DMS79 treated with DMSO at 0.1 percent for 48 hours (cell line): ENCODE results near the gene MAPK8IP1.
"Not testable (repeated sequence)": the region's sequence is repeated elsewhere in the genome, so short reads cannot be mapped to it uniquely, and the experiment has no call there.

Source experiments
- DNase-seq: peaks from one replicate; lab custom pipeline; 2025; lab: John Stamatoyannopoulos, UW

MAPK8IP1 gene

GRCh38 chr11:45890886-45891550, 5.6 kb downstream of the MAPK8IP1 start:
- DNase-seq, result no peak

DNA sequence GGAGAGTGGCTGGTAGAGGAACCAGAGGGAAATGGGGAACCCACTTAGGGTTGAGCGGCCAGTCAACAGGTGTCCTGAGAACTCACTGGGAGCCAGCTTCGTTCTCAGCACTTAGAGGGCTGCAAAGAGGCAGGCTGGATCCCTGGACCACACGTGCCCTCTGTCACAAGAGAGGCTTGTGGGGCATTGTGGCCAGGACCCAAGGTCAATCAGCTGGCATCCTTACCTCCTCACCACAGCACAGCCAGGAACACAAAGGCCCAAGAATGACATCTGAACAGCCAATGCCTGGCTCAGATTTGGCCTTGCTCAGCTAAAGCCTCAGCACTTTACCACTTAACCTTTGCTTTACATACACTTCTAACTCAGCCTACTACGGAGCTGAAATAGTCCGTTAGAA, 7.4 kb downstream of the MAPK8IP1 start:
- DNase-seq, result no peak

- no peak for DNase-seq
These were observed 9.2 kb downstream of the MAPK8IP1 start for GRCh38 chr11:45894555-45895247.

GRCh38 chr11:45895553-45896259, 10.3 kb downstream of the MAPK8IP1 start:
- no peak for DNase-seq

DNA sequence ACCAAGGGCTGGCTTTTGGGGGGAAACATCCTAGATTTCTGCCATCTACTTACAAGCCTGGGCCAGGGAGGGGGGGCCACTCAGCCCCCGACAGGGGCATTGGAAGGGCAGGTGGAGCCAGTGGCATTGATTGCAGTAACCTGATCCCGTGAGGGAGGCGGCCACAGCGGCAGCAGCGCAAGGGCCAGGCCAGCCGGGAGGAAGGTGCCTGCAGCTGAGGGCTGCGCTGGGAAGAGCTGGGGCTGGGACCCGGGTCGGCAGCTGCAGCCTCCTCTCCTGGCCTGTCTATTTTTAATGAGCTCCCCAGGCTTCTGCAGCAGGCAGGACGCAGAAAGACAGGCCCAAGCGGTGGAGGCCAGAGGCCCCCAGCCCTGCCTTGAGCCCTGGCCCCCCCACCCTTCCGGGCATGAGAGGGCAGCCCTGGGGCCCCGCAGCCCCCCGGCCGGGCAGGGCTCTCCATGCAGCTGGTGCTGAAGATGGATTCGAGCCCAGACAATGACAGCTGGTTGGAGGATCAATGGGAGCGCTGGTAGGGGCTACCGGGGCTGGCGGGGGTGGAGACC, 11.1 kb downstream of the MAPK8IP1 start:
- peak; percentile 83 for DNase-seq

GRCh38 chr11:45897556-45897955, 12.1 kb downstream of the MAPK8IP1 start:
- DNase-seq, result no peak

DNA sequence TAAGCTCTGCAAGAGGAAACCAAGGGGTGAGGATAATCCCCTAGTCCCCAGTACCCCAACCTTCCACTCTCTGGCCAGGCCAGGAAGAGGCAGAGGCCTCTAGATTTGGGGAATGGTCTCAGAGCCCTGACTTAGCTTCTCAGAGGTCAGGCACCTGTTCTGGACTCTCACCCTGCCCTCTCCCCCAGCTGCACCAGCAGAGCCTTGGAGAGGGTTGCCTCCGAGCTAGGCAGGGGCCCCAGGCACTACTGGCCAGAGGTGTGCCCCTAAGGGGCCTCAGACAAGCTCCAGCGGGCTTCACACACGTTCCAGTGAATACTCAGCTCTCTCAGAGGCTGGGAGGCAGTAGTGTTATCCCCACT, 13.6 kb downstream of the MAPK8IP1 start:
- no peak for DNase-seq

- peak; percentile 86 for DNase-seq
These were observed 14.2 kb downstream of the MAPK8IP1 start for GRCh38 chr11:45899448-45900174.

DNA sequence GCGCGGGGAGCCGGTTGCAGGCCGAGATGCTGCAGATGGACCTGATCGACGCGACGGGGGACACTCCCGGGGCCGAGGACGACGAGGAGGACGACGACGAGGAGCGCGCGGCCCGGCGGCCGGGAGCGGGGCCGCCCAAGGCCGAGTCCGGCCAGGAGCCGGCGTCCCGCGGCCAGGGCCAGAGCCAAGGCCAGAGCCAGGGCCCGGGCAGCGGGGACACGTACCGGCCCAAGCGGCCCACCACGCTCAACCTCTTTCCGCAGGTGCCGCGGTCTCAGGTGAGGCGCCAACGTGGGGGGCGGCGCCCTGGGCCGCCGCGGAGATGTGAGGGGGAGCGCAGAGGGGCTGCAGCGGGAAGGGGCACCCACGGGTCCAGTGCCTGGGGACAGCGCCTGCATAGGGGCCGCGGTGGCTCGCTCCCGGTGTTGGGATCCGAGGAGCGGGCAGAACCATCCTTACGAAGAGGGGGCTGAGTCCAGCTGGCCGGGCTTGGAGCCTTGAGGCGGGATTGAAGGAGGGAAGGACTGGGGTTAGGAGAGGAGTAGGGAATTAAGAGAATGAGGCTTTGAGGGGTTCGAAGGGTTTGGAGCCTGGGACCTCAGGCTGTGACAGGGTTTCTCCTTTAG, 14.8 kb downstream of the MAPK8IP1 start:
- DNase-seq, result not testable (repeated sequence)

DNA sequence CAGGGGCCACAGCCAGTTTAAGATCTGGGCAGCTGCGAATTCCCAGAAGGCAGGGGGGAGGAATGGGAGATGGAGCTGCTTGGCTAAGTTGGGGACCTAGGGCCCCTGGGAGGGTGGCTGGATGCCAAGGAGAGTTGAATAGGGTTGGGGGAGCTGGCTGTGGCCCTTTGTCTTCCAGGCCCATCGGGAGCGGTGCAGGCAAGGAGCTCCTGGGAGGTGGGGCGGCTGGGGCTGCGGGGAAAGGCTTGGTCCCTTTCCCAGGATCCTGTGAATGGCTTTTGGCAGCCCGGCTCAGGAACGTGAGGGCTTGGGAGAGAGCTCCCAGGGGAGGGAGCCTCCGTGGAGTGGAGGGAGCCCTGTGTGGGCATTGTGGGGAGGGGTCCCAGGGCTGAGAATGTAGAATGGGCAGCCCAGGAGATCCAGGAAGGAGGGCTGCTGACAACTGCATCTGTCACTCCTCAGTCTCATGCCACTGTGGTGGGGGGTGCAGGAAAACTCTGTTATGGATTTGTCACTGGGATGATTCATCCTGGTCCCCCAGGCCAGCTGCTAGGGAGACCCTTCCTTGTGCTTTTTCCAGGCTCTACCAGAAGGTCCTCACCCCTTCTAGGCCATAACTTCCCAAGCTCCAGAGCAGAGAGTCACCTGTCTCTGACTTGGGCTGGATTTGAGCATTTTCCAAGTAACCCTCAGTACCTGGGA, 15.6 kb downstream of the MAPK8IP1 start:
- DNase-seq, result no peak

GRCh38 chr11:45901626-45902025, 16.2 kb downstream of the MAPK8IP1 start:
- DNase-seq, result no peak

- no peak for DNase-seq
These were observed 17.3 kb downstream of the MAPK8IP1 start for GRCh38 chr11:45902452-45903380.

- no peak for DNase-seq
These were observed 19.0 kb downstream of the MAPK8IP1 start for GRCh38 chr11:45904309-45904915.

GRCh38 chr11:45905095-45905494, 19.6 kb downstream of the MAPK8IP1 start:
- no peak for DNase-seq

GRCh38 chr11:45905576-45905975, 20.1 kb downstream of the MAPK8IP1 start:
- DNase-seq, result not testable (repeated sequence)

GRCh38 chr11:45906096-45906682, 20.7 kb downstream of the MAPK8IP1 start:
- no peak for DNase-seq

DNA sequence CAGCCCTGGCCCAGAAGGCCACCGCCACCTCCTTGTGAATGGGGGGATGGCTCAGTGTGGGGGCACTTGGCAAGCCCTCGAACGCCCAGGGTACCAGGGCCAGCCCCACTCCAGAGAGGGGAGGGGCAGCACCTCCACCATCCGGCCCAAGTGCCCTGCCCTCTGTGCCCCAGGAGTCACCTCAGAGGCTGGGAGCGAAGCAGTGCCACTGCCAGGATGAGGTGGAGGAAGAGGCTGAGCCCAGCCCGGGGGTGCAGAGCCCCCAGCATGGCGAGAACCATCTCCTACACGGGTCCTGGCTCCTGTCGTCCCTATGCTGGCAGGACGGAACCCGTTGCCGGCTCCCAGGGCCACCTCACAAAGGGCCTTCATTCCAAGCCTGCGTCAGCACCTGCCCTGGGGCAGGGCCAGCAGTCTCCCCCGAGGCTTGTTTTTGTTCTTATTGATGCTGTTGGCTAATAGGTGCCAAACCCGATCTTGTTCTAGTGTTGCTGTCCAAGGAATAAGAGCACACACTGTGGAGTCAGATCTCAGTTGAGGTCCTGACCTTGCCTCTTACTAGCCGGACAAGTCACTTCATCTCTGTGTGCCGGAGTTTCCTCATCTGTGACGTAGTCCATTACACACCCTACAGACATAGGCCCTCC, 21.6 kb downstream of the MAPK8IP1 start, which contains the start of gene FREY1:
FREY1 (minus strand) TSS at position 307 of the 647 bp plus-strand sequence; CDS start at position 281, 26 bp downstream.
- no peak for DNase-seq

GRCh38 chr11:45907911-45908370, 22.5 kb downstream of the MAPK8IP1 start:
- no peak for DNase-seq
